GM12872 (cell line): ENCODE data around the gene TRAM1L1.

Experiments used
- TF ChIP-seq, protein P1 (sequence below): IDR thresholded peaks from 3 replicates; pipeline ENCODE4 v1.5.1; 2011; ENCODE audit warnings: low read depth, mild to moderate bottlenecking, low read length, moderate library complexity; ENCODE audit not compliant: insufficient read depth

The TRAM1L1 gene

DNA sequence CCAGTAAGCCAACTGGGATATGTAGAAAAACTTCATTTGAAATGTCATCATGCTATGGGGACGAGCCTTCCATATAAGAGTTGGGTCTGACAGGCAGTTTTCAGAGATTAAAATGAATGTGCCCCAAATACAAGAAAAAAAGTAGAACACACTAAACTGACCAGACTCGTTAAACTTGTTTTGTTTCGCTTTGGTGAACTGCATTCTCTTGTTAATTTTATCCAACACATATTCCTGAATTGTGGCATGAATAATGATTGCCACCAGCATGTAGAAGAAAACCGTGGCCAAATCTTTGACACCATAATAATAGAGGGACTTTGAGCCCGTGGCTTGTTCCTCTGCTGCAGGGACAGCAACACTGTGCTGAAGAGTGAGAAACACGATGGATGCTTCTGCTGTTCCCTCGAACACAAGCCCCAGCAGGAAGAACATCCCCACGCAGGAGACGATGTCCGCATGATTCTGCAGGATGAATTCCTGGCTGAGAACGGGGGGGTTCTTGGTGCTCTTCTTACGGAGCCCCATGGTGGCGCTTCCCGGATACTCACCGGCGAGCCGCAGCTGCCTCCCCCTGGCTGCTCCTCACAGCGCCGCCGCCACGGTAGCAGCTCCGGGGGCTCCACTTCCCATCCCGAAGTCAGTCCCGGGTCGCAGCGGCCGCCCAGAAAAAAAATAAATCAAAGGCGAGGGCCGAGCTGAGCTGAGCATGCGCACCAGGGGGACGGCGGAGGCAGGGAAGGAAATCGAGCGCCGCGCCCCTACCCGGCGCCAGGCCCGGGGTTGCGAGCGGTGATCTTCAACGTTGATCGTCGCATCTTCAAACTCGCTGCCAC, at the start of gene TRAM1L1:
TSS of gene TRAM1L1 (minus strand) at position 711 of the 836 bp plus-strand sequence. CDS start at position 528, 183 bp downstream.
- TF ChIP-seq, protein P1, sequence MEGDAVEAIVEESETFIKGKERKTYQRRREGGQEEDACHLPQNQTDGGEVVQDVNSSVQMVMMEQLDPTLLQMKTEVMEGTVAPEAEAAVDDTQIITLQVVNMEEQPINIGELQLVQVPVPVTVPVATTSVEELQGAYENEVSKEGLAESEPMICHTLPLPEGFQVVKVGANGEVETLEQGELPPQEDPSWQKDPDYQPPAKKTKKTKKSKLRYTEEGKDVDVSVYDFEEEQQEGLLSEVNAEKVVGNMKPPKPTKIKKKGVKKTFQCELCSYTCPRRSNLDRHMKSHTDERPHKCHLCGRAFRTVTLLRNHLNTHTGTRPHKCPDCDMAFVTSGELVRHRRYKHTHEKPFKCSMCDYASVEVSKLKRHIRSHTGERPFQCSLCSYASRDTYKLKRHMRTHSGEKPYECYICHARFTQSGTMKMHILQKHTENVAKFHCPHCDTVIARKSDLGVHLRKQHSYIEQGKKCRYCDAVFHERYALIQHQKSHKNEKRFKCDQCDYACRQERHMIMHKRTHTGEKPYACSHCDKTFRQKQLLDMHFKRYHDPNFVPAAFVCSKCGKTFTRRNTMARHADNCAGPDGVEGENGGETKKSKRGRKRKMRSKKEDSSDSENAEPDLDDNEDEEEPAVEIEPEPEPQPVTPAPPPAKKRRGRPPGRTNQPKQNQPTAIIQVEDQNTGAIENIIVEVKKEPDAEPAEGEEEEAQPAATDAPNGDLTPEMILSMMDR, result no peak

DNA sequence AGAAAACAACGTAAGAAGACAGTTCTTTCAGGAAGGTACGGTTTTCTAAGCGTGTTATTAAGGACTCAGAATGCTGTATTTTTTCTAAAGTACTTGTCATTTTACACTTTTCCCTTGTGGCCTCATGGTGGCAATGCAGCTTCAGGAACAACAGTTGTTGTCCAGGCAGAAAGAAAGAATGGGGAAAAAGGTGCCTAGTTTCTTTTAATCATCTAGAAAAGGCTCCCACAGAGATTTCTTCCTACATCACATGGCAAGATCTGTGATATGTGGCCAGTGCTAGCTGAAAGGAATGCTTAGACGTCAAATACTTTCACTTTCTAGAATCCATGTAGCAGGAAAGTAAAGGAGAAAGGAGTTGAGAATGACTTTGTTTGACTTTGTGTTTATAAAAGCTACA, 49.0 kb upstream of the TRAM1L1 start:
- TF ChIP-seq, protein P1, result 0 out of 3 replicates have a peak, but pooled peaks have one; percentile 19

DNA sequence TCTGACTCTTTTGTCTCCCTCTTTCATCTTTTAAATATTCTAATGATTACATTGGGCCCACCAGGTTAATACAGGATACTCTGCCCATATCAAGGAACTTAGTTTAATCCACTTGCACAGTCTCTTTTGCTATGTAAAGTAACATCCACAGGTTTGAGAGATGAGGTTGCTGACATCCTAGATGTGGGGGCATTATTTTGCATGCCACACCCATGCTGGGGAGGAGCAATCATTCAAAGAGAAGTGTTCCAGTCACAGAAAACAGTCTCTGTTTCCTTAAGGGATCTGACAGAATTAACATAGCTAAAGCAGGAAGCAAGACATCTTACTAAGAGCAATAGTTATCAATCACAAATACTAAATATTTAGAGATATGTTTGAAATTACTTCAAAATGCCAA, 11.5 kb upstream of the TRAM1L1 start:
- TF ChIP-seq, protein P1, result no peak

DNA sequence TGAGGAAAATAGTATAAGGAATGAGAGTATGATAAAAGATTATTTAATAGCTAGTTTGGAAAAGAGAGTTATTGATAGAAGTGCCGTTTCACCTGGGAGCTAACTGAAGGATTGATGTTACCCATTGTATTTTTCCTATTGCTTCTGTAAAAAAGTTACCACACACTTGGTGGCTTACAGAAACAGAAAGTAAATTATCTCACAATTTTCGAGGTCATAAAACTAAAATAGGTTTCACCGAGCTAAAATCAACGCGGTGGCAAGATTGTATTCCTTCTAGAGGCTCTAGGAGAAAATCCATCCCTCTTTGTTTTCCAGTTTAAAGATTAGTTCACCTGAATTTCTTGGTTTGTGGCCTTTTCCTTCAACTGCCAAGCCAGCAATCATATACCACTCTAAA, 11.1 kb upstream of the TRAM1L1 start:
- TF ChIP-seq, protein P1, result no peak

DNA sequence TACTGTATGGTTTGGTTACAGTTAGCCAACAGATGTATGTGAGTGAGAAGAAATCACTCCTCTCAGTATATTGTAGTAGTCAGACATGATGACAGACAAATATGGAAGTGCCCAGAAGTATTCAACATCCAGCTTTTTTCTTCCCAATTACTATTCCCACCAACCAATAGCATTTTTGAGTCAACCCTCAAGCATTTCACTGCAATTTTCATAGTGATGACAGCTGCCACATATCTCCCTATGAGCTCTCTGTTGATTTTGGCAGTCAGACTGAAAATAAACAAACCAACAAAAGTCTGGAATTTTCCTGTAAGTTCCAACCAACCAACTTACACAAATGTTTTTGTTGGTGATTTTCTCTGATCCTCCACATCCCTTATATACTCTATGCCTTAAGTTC, 8.2 kb upstream of the TRAM1L1 start:
- TF ChIP-seq, protein P1, result no peak

DNA sequence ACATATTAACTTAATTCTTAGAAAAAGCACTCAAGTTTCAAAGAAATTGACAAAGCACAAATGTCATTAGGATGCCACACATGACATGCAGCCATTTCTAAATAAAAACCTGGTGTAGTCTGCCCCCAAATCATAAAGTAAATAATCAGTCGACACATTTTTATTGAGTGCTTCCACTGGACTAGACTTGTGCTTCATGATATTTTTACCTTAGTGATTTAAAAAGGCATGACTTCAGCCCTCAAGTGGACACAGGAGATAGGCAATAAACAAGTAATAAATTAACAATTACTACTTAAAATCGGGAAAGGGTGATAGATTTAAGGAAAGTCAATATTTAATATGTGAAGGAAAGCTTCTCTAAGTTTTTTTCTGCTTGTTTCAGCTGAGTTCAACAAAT, 7.6 kb downstream of the TRAM1L1 start:
- TF ChIP-seq, protein P1, result no peak

DNA sequence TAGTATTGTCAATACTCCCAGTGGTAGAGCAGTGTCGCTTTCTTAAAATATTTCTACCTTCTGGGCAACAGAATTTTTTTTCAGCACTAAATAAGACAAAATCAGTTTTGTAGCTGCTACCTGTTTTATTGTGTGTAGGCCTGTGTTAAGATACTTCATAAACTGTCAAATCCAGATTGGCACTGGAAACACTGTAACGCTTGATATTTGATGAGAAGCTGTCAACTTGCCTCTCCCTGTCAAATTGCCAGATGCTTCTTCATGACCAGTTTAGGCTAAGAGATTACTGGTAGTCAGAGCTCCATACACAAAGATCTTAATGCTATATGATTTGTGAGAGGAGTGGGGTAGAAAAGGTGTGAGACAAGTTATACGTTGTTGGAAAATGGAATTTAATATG, 17.3 kb downstream of the TRAM1L1 start:
- TF ChIP-seq, protein P1, result no peak
